ENCODE measurements around the gene NBAS. TPM values are rescaled to one million over a fixed set of nuclear protein-coding genes. Genes with fewer than 3 reads are reported as not detected.

NBAS gene
- polyA plus RNA-seq, 6 donors from 2014 or later, result 5.4 to 16.4 (median 12.7) TPM

DNA sequence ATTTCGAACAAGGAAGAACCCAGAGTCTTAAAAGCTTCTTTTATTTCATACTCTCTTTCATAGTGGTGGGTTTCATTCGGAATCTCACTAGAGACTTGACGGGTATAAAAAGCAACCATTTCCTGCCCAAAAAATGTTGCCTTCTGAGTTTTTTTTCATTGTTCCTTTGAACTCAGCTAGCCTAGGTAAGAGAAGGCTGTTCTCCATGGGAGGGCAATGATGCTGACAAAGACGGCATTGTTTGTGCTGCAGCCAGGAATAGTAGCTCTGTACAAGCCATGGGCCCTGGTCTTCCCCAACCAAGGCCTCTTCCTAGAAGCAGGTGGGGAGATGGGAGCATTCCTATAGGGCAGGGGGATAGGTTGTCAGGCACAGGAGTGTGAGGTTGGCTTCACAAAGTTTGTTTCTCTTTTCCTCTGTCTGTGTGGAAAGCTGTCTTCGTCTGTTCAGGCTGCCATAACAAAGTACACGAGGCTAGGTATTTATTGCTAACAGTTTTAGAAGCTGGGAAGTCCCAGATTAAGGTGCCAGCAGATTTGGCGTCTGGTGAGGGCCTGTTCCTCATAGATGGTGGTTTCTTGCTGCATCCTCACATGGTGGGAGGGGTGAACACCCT lies 405.1 kb downstream of the NBAS start:
- Mint-ChIP-seq H3K36me3 (no peaks in the 10 kb centered on the region), H3K27me3 (no peaks in the 10 kb centered on the region), H3K27ac (no peak overlapping the region), H3K4me3 (no peak overlapping the region), H3K4me1 (no peaks in the 10 kb centered on the region), H3K9me3 (no peaks in the 10 kb centered on the region)
- no peak for DNase-seq
- no peak for ATAC-seq (ENCODE audit: low read depth in 2 of 2)

DNA sequence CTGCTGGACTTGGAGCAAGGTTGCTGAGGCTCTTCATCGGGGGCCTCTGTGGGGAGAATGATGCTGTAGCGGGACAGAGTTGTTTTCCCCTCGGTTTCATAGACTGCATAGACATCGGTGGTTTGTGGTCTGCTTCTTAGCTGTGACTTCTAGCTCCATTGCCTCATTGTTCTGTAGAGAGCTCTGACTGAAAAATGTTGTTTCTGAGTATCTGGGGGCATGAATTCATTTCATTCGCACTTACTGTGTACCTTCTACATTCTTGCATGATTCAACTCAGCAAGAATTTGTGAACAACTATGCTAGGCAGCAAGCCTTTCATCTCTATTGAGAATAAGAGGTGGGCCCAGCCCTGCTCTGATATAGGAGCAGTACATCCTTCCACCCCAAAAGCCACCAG lies 406.8 kb downstream of the NBAS start:
- Mint-ChIP-seq H3K36me3 (no peaks in the 10 kb centered on the region), H3K9me3 (no peaks in the 10 kb centered on the region), H3K27me3 (no peaks in the 10 kb centered on the region), H3K27ac (no peak overlapping the region), H3K4me3 (no peak overlapping the region), H3K4me1 (no peaks in the 10 kb centered on the region)
- no peak for DNase-seq
- ATAC-seq (ENCODE audit: low read depth in 2 of 2), result no peak

DNA sequence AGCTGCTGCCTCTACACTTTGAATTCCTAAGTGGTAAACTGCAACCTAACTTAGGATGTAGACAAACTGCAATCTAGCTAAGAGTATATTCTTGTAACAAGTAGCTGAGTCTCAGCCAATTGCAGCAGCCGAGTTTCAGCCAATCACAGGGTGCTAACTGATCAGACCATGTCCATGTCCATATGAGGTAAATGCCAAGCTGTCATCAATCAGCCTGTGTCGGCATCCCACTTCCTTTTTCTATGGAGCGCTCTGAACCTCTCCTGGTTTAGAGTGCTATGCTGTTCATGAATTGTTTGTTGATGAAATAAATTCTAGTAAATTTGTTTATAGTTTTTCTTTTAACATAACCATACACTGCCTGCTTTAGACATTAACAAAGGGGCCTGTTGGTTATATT lies 408.8 kb downstream of the NBAS start:
- Mint-ChIP-seq H3K27me3 (no peaks in the 10 kb centered on the region), H3K36me3 (no peaks in the 10 kb centered on the region), H3K4me1 (no peaks in the 10 kb centered on the region), H3K27ac (no peak overlapping the region), H3K9me3 (no peaks in the 10 kb centered on the region), H3K4me3 (no peak overlapping the region)
- no peak for ATAC-seq (ENCODE audit: low read depth in 2 of 2)
- no peak for DNase-seq

DNA sequence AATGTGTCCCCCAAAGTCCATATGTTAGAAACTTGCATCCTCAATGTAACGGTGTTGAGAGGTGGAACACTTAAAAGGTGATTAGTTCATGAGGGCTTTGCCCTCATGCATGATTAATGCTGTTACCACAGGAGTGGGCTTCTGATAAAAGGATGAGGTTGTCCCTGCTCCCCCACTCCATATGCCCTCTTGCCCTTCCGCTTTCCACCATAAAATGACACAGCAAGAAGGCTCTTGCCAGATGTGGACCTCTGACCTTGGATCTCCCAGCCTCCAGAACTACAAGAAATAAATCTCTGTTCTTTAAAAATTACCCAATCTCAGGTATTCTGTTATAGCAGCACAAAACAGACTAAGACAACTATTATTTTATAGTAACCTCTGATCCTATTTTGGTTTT lies 412.1 kb downstream of the NBAS start:
- no peak for DNase-seq
- Mint-ChIP-seq H3K4me3 (no peak overlapping the region), H3K4me1 (no peaks in the 10 kb centered on the region), H3K27me3 (peaks cover 0 to 7% (median 5%) of the 10 kb centered on the region in 3 donors), H3K9me3 (no peaks in the 10 kb centered on the region), H3K27ac (no peak overlapping the region), H3K36me3 (no peaks in the 10 kb centered on the region)
- ATAC-seq (ENCODE audit: low read depth in 2 of 2), result no peak

DNA sequence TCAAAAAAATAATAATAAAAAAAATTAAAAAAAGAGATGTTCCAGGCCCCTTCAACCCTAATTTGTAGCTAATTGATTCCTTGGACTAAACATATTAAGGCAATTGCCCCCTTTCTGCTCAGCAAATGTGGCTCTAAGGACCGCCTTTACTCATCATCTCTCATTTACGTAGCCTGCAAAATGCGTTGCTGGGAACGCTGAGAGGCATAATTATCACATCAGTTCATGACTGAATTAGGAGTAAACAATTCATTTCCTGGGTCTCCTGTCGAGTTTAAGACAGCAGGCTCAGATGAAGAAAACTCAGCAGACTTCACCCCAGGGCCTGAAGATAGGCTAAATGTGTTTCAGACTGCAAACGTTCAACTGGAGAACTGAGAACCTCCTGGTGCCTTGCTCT lies 413.5 kb downstream of the NBAS start:
- Mint-ChIP-seq H3K4me1 (peaks cover 6 to 7% (median 6%) of the 10 kb centered on the region in 3 donors), H3K9me3 (no peaks in the 10 kb centered on the region), H3K36me3 (no peaks in the 10 kb centered on the region), H3K4me3 (no peak overlapping the region), H3K27ac (no peak overlapping the region), H3K27me3 (peaks cover 0 to 7% (median 5%) of the 10 kb centered on the region in 3 donors)
- DNase-seq (no peak), ATAC-seq (ENCODE audit: low read depth in 2 of 2) (no peak)

DNA sequence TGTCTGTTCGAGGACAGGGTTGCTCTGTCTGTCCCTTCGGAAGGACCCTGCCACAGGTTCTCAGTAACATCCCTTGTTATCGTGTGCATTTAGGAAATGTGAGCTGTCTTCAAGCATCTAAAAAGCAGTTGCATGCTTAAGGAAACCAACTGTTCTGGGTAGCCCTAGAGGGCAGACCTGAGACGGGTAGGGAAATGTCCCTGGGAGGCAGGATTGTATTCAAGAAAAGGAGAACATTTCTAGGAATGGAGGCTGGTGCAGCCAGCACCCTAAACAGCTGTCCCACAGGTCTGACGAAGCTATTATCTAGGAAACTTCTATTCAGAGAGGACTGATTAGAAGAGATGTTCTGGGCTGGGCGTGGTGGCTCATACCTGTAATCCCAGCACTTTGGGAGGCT lies 414.2 kb downstream of the NBAS start:
- DNase-seq (no peak), ATAC-seq (ENCODE audit: low read depth in 2 of 2) (no peak)
- peaks cover 0 to 2% (median 0%) of the 10 kb centered on the region in 7 donors for H3K9me3 Mint-ChIP-seq
- H3K27ac Mint-ChIP-seq, result no peak overlapping the region
- H3K4me3 Mint-ChIP-seq, result no peak overlapping the region
- peaks cover 0 to 7% (median 5%) of the 10 kb centered on the region in 3 donors for H3K27me3 Mint-ChIP-seq
- no peaks in the 10 kb centered on the region for H3K36me3 Mint-ChIP-seq
- H3K4me1 Mint-ChIP-seq, result peaks cover 12 to 13% (median 12%) of the 10 kb centered on the region in 3 donors

DNA sequence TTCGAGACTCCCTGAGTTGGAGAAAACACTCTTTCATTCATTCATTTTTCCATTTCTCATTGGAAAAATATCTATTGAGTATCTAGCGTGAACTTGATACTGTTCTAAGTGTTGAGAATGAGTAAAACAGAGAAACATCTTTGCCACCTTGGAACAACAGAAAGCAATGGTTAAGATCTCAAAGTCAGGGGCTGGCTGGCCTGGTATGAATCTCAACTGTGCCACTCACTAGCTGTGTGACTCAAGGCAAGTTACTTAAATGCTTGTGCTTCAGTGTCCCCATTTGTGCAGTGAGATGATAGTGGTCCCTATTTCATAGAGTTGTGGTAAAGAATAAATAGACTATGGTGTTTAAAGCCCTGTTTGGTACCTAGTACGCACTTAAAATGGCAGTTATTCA lies 415.2 kb downstream of the NBAS start:
- H3K4me1 Mint-ChIP-seq, result peaks cover 17 to 19% (median 18%) of the 10 kb centered on the region in 3 donors
- DNase-seq (no peak), ATAC-seq (ENCODE audit: low read depth in 2 of 2) (no peak)
- peaks cover 0 to 7% (median 5%) of the 10 kb centered on the region in 3 donors for H3K27me3 Mint-ChIP-seq
- H3K4me3 Mint-ChIP-seq, result no peak overlapping the region
- H3K27ac Mint-ChIP-seq, result no peak overlapping the region
- H3K36me3 Mint-ChIP-seq, result peaks cover 0 to 4% of the 10 kb centered on the region in 2 donors
- H3K9me3 Mint-ChIP-seq, result peaks cover 0 to 7% (median 2%) of the 10 kb centered on the region in 7 donors

DNA sequence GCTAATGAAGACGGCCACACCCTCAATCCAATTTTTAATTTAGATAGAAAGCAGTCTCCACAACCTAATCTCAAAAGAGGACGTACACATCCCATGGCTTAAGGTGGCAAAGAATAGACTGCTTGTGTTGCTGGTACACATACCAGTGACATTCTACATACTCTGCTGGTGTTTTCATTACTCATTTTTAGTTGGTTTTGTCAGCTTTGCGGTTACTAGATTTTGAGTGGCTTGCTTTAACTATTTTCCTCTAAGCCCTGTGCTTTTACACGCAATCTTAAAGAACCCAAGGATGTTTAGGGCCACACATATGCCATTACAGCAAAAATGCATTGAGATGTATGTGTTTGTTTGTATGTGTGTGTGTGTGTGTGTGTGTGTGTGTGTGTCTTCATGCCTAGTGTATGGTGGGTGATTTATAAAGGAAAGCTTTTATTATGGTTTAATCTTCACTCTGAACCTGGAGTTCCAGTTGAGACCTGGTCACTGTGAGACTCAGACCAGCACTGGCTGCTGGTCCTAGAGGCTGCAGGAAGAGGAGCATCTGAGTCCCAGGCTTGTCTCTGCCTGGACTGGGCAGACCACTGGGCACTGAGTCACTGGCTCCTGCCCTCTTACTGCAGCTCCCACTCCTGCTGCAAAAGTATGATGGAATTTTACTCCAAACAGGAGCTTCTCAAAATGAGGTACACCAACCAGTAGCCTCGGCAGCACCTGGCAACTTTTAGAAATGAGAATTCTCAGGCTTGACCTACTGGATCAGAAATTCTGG lies 415.9 kb downstream of the NBAS start:
- DNase-seq, result no peak
- peaks cover 0 to 7% (median 5%) of the 10 kb centered on the region in 3 donors for H3K27me3 Mint-ChIP-seq
- H3K27ac Mint-ChIP-seq, result no peak overlapping the region
- peaks cover 17 to 20% (median 19%) of the 10 kb centered on the region in 3 donors for H3K4me1 Mint-ChIP-seq
- no peak for ATAC-seq (ENCODE audit: low read depth in 2 of 2)
- H3K36me3 Mint-ChIP-seq, result peaks cover 0 to 5% of the 10 kb centered on the region in 2 donors
- no peak overlapping the region for H3K4me3 Mint-ChIP-seq
- peaks cover 0 to 8% (median 3%) of the 10 kb centered on the region in 7 donors for H3K9me3 Mint-ChIP-seq

DNA sequence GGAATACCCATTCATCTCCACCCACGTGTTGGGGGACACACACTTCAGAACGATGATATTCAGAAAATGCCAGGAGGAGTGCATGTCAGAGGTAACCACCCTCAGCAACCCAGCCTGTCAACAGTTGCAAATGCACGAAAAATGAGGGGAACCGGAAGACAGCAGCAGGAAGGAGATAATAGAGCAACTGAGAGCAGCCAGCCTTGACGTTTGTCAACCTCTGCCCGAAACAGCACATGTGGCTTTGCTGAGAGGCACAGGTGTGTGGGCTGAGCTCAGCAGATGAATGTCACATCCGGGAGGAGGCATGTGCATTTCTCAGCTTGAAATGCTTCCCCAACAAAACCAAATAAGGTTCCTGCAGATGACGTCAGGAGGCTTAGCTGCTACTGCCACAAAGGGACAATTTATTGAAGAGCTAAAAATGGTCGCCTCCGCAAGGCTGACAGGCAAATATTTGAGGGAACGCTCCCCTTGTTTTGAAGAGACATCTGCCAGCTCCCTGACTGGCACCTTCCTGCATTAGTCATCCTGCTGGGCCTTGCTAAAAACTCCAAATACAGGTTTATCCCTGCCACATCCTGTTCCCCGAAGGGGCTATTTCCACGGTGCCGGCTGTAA lies 419.0 kb downstream of the NBAS start:
- Mint-ChIP-seq H3K4me3 (peak overlapping the region in 7 of 8 donors; percentile 9 to 79 (median 56)), H3K27ac (peak overlapping the region; percentile 2 to 97 (median 86)), H3K4me1 (peaks cover 17 to 20% (median 19%) of the 10 kb centered on the region in 3 donors), H3K27me3 (peaks cover 0 to 7% (median 5%) of the 10 kb centered on the region in 3 donors), H3K9me3 (peaks cover 2 to 15% (median 8%) of the 10 kb centered on the region in 7 donors), H3K36me3 (peaks cover 0 to 5% of the 10 kb centered on the region in 2 donors)
- peak; percentile 72 for DNase-seq
- peak; percentile 98 to 99 for ATAC-seq (ENCODE audit: low read depth in 2 of 2)

DNA sequence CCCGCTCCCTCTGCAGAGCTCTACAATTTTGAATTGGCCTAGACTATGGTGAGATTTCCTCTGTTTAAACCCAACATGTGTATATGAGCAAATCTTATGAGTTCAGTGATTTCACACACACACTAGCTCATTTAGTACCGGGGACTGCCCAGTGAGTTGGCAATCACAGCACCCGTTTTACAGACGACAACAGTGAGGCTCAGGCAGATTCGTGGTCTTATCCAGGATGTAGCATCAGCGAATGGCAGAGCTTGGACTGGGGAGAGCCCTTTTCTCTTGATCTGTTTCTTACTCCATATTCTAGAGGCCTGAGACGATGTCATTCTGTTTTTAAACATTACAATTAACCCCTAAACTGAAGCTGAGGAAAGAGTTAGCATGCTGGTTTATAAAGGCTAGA lies 419.9 kb downstream of the NBAS start:
- Mint-ChIP-seq H3K4me3 (peak overlapping the region in 1 of 8 donors; percentile 29), H3K27me3 (peaks cover 0 to 3% (median 1%) of the 10 kb centered on the region in 3 donors), H3K4me1 (peaks cover 17 to 20% (median 19%) of the 10 kb centered on the region in 3 donors), H3K36me3 (peaks cover 0 to 9% of the 10 kb centered on the region in 2 donors), H3K27ac (peak overlapping the region in 5 of 6 donors; percentile 24 to 85 (median 54)), H3K9me3 (peaks cover 3 to 15% (median 8%) of the 10 kb centered on the region in 7 donors)
- ATAC-seq (ENCODE audit: low read depth in 2 of 2), result no peak
- DNase-seq, result no peak

DNA sequence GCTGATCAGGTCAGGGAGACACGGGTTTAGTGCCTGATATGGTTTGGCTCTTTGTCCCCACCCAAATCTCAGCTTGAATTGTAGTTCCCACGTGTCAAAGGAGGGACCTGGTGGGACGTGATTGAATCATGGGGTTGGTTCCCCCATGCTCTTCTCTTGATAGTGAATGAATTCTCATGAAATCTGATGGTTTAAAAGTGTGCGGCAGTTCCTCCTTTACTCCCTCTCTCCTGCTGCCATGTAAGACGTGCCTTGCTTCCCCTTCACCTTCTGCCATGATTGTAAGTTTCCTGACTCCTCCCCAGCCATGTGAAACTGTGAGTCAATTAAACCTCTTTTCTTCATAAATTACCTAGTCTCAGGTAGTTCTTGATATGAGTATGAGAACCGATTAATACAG lies 424.5 kb downstream of the NBAS start:
- peaks cover 0 to 6% (median 0%) of the 10 kb centered on the region in 3 donors for H3K27me3 Mint-ChIP-seq
- peaks cover 7 to 9% of the 10 kb centered on the region in 2 donors for H3K36me3 Mint-ChIP-seq
- no peak overlapping the region for H3K27ac Mint-ChIP-seq
- DNase-seq (no peak), ATAC-seq (ENCODE audit: low read depth in 2 of 2) (no peak)
- H3K4me1 Mint-ChIP-seq, result peaks cover under 1 to 5% (median 5%) of the 10 kb centered on the region in 3 donors
- H3K4me3 Mint-ChIP-seq, result no peak overlapping the region
- H3K9me3 Mint-ChIP-seq, result peaks cover 4 to 18% (median 10%) of the 10 kb centered on the region in 7 donors

DNA sequence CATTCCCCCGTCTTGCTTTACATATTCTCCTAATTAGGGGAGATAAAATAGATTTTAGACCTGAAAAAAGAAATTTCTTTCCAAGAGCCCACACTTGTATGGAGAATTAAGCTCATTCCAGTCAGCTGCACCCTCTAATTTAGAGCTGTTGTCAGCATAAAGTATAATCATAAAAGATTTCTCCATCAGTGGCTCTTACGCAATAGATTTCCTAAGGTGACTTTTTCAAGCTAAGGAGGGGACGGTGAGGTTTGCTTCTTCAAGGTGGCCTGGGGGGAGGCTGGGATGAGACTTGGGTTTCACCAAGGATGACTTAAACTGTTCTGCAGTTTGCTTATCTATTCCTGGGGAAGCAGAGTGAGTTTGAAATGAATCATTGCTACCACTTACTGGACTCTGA lies 426.2 kb downstream of the NBAS start:
- H3K27me3 Mint-ChIP-seq, result peaks cover 0 to 6% (median 0%) of the 10 kb centered on the region in 3 donors

DNA sequence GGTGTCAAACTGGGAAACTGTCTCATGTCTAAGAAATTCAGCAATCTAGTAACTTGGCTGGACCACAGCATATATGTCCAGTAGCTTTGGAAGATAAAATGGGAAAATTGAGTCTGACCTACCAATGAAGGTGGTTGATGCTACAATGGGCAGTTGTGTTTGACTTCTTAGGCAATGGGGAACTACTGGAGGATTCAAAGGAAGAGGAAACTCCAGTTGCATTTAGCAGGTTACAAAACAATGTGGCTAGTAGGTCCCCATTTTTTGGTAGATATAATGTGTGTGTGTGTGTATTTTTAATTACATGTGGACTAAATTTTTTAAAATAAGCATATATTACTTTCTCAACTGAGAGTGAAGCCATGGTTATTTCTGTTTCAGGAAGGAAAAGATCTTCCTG lies 427.7 kb downstream of the NBAS start:
- no peak overlapping the region for H3K27ac Mint-ChIP-seq
- H3K9me3 Mint-ChIP-seq, result peaks cover 0 to 10% (median 0%) of the 10 kb centered on the region in 7 donors
- H3K36me3 Mint-ChIP-seq, result peaks cover 4 to 7% of the 10 kb centered on the region in 2 donors
- H3K27me3 Mint-ChIP-seq, result peaks cover 0 to 13% (median 0%) of the 10 kb centered on the region in 3 donors
- H3K4me3 Mint-ChIP-seq, result no peak overlapping the region
- no peak for ATAC-seq (ENCODE audit: low read depth in 2 of 2)
- H3K4me1 Mint-ChIP-seq, result no peaks in the 10 kb centered on the region
- no peak for DNase-seq

More for the DNA sequence above, 426.2 kb downstream of the NBAS start:
- no peak for ATAC-seq (ENCODE audit: low read depth in 2 of 2)
- no peaks in the 10 kb centered on the region for H3K4me1 Mint-ChIP-seq
- H3K36me3 Mint-ChIP-seq, result peaks cover 4 to 7% of the 10 kb centered on the region in 2 donors
- H3K4me3 Mint-ChIP-seq, result no peak overlapping the region
- H3K9me3 Mint-ChIP-seq, result peaks cover 2 to 13% (median 4%) of the 10 kb centered on the region in 7 donors
- no peak overlapping the region for H3K27ac Mint-ChIP-seq
- DNase-seq, result no peak
